ENCODE results near the gene TBATA. TPM values are rescaled to one million over a fixed set of nuclear protein-coding genes. Genes with fewer than 3 reads are reported as not detected.

Gene TBATA
- total and polyA plus RNA-seq, 7 donors, result not detected

- TF ChIP-seq EP300 (IDR thresholded peaks at IDR 0.05), result no peak
- TF ChIP-seq CTCF (IDR thresholded peaks at IDR 0.05), result no peak
- peak in 1 of 2 donors; percentile 14 for TF ChIP-seq POLR2A (IDR thresholded peaks at IDR 0.05)
- TF ChIP-seq POLR2AphosphoS5 (IDR thresholded peaks at IDR 0.05), result peak in 3 of 4 donors; percentile 19 to 71 (median 56)
- H3K4me3 ChIP-seq, result peak overlapping the region; percentile 69 to 86 (median 84)
- peak; percentile 86 for DNase-seq
- peaks cover 0 to 29% (median 7%) of the 10 kb centered on the region in 4 donors for H3K36me3 ChIP-seq
- 1 to 2% methylated on average over 43 of the region's 43 CpGs for WGBS, 2 donors
- intact Hi-C loops (cut with DNase I), result loop anchor here (2.0 to 10.0 kb wide), 2 partner anchors 264 to 398 kb away; partner anchors contain the start of gene UNC5B
- H3K27me3 ChIP-seq, result no peaks in the 10 kb centered on the region
- peaks cover 0 to 18% (median 13%) of the 10 kb centered on the region in 4 donors for H3K4me1 ChIP-seq
- H3K9me3 ChIP-seq, result no peaks in the 10 kb centered on the region
- H3K27ac ChIP-seq, result peak overlapping the region; percentile 94 to 97 (median 95)
Observed at GRCh38 chr10:70816220-70816894, 31.2 kb upstream of the TBATA start.

- intact Hi-C loops (cut with DNase I), result loop anchor here (1.0 to 10.0 kb wide), 3 partner anchors 65 to 399 kb away; partner anchors contain the start of gene UNC5B
- Histone ChIP-seq H3K9me3 (no peaks in the 10 kb centered on the region), H3K4me1 (peaks cover 0 to 18% (median 13%) of the 10 kb centered on the region in 4 donors), H3K4me3 (peak within 1 kb of the TSS; percentile 69 to 86 (median 84)), H3K27ac (peak within 1 kb of the TSS; percentile 94 to 97 (median 95)), H3K36me3 (peaks cover 0 to 22% (median 3%) of the 10 kb centered on the region in 4 donors), H3K27me3 (no peaks in the 10 kb centered on the region)
- 2% methylated on average over 58 of the region's 58 CpGs for WGBS, 2 donors
- TF ChIP-seq CTCF (IDR thresholded peaks at IDR 0.05) (peak; percentile 57 to 98 (median 78)), EP300 (IDR thresholded peaks at IDR 0.05) (no peak), POLR2AphosphoS5 (IDR thresholded peaks at IDR 0.05) (peak in 3 of 4 donors; percentile 17 to 75 (median 74))
- peak; percentile 91 for DNase-seq
Observed at GRCh38 chr10:70815504-70816219, 30.5 kb upstream of the TBATA start, which contains the start of gene SGPL1. TSS of gene SGPL1 (plus strand) at chr10:70815948. CDS start at chr10:70816854, 906 bp downstream.

GRCh38 chr10:70814126-70814525 is 28.9 kb upstream of the TBATA start:
- H3K27me3 ChIP-seq, result no peaks in the 10 kb centered on the region
- no peak overlapping the region for H3K27ac ChIP-seq
- TF ChIP-seq POLR2A (IDR thresholded peaks at IDR 0.05), result no peak
- no peak for TF ChIP-seq EP300 (IDR thresholded peaks at IDR 0.05)
- no peak for TF ChIP-seq CTCF (IDR thresholded peaks at IDR 0.05)
- no peak for TF ChIP-seq POLR2AphosphoS5 (IDR thresholded peaks at IDR 0.05)
- no peak overlapping the region for H3K4me3 ChIP-seq
- 69 to 85% methylated on average over 4 of the region's 4 CpGs for WGBS, 2 donors
- H3K36me3 ChIP-seq, result peaks cover 0 to 6% (median 0%) of the 10 kb centered on the region in 4 donors
- peaks cover 0 to 18% (median 13%) of the 10 kb centered on the region in 4 donors for H3K4me1 ChIP-seq
- DNase-seq, result no peak
- no peaks in the 10 kb centered on the region for H3K9me3 ChIP-seq
- intact Hi-C loops (cut with DNase I), result loop anchor here (10.0 kb wide), 1 partner anchor 401 kb away; the partner anchor contains the start of gene UNC5B

- no peaks in the 10 kb centered on the region for H3K9me3 ChIP-seq
- 96 to 97% methylated on average over 4 of the region's 4 CpGs for WGBS, 2 donors
- no peaks in the 10 kb centered on the region for H3K36me3 ChIP-seq
- intact Hi-C loops (cut with DNase I), result loop anchor here (10.0 kb wide), 1 partner anchor 402 kb away; the partner anchor contains the start of gene UNC5B
- no peak for TF ChIP-seq CTCF (IDR thresholded peaks at IDR 0.05)
- TF ChIP-seq EP300 (IDR thresholded peaks at IDR 0.05), result no peak
- no peak for TF ChIP-seq POLR2A (IDR thresholded peaks at IDR 0.05)
- no peak for TF ChIP-seq POLR2AphosphoS5 (IDR thresholded peaks at IDR 0.05)
- H3K27me3 ChIP-seq, result no peaks in the 10 kb centered on the region
- peaks cover 0 to 18% (median 13%) of the 10 kb centered on the region in 4 donors for H3K4me1 ChIP-seq
- no peak for DNase-seq
- H3K27ac ChIP-seq, result no peak overlapping the region
- H3K4me3 ChIP-seq, result no peak overlapping the region
Observed at GRCh38 chr10:70812814-70813213, 27.6 kb upstream of the TBATA start.
